MM.1S (cell line): Measurements from ENCODE around the gene DPYSL4.

Experiments
- CTCF ChIP-seq: fragments of 300-600 bp; sonication (generic); IDR thresholded peaks from 2 replicates; pipeline ENCODE4 v1.5.1; 2016; ENCODE audit warnings: antibody characterized with exemption, low read length, mixed read lengths
- EZH2 ChIP-seq: fragments of 300-600 bp; sonication (generic); optimal IDR thresholded peaks from 2 replicates; pipeline ENCODE3; 2017; ENCODE audit warnings: low read depth, mild to moderate bottlenecking, antibody characterized with exemption, low read length, mixed read lengths

- TF ChIP-seq EZH2 (no peak), CTCF (no peak)
Measured at GRCh38 chr10:132212816-132213215, 26.1 kb downstream of the DPYSL4 start.
